ENCODE results near the gene MUC5AC. TPM values are rescaled to one million over a fixed set of nuclear protein-coding genes. Genes with fewer than 3 reads are reported as not detected.

The MUC5AC gene
- total and polyA plus RNA-seq, 5 experiments from 2014 or later = not detected

- Mint-ChIP-seq H3K4me3 (no peak overlapping the region), H3K27ac (no peak overlapping the region), H3K27me3 (peaks cover 3 to 30% (median 26%) of the 10 kb centered on the region in 5 donors), H3K9me3 (peaks cover 0 to 17% (median 2%) of the 10 kb centered on the region in 9 donors), H3K4me1 (peaks cover 0 to 4% (median 1%) of the 10 kb centered on the region in 4 donors), H3K36me3 (no peaks in the 10 kb centered on the region)
- POLR2A ChIA-PET = interaction anchor here (0.5 kb wide), 1 partner anchor 1011 kb away, joined by 4 read pairs; no protein-coding TSS in a partner anchor
- DNase-seq (no peak), ATAC-seq (no peak)
Measured at GRCh38 chr11:1126491-1126926, 31.2 kb upstream of the MUC5AC start.

DNA sequence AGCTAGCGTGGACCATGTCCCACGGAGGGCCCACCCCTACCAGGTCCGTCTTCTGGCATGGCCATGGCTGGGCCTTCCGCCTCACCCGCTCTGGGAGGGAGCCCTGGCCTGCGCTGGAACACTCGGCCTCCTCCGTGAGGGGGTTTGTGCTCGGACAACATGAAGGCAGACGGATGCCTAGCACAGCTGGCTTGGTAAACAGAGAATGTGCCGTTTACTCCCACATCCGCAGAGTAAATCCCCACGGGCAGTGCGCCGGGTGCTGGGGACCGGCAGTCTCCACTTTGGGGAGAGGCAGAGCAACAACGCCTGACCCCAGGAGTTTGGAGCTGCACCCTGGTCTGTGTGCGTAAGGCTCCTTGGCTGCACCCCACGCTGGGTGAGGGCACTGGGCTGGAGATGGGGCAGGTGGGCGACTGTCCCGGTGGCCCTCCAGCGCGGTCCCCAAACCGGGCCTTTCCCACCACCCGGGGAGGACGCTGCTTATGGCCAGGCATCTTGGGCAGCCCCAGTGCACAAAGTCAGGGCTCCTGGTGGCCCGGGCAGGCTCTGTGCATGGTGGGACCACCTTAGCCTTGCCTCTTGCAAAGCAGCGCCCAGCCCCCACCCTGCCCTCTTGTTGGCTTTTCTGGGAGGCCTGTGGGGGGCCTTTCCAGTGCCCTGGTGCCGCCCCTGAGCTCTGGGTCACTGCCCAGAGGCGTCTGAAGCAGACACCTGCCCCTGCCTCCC is 30.7 kb upstream of the MUC5AC start:
- POLR2A ChIA-PET = no interaction called here

DNA sequence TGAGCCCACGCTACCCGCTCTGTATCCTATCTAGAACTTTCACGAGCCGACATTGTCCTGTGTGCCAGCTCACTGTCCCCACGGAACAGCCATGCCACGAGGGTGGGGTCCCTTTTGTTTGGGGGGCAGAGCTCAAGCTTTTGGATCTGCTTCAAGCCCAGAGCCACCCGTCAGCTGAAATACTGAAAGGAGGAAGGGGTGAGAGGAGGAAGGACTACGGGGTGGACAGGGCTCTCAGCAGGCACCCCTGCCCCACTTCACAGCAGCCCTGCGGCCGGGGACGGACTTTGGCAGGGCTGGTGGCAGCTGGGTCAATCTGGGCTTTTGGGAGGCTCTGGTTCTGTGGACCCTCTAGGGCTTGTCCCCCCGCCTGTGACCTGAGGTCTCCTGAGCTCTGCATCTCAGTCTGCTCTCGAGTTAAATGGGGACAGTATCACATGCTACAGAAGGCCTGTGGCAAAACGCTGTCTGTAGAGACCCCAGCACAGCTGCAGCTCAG is 30.0 kb upstream of the MUC5AC start:
- Mint-ChIP-seq H3K27ac (no peak overlapping the region), H3K27me3 (peaks cover 7 to 34% (median 26%) of the 10 kb centered on the region in 5 donors), H3K4me1 (peaks cover 0 to 6% (median 1%) of the 10 kb centered on the region in 4 donors), H3K36me3 (peaks cover 0 to 1% (median 0%) of the 10 kb centered on the region in 3 donors), H3K9me3 (peaks cover 0 to 17% (median 4%) of the 10 kb centered on the region in 9 donors), H3K4me3 (no peak overlapping the region)
- ATAC-seq (no peak), DNase-seq (no peak)
- POLR2A ChIA-PET = interaction anchor here (0.5 to 0.7 kb wide), 2 partner anchors 620 to 987 kb away, joined by 3 to 5 read pairs; no protein-coding TSS in a partner anchor

More for the DNA sequence above, 30.7 kb upstream of the MUC5AC start:
- no peak overlapping the region for H3K4me3 Mint-ChIP-seq
- H3K27ac Mint-ChIP-seq = no peak overlapping the region
- H3K27me3 Mint-ChIP-seq = peaks cover 6 to 36% (median 28%) of the 10 kb centered on the region in 5 donors
- DNase-seq (peak in 1 of 10 donors; percentile 58), ATAC-seq (no peak)
- H3K9me3 Mint-ChIP-seq = peaks cover 0 to 17% (median 3%) of the 10 kb centered on the region in 9 donors
- peaks cover 0 to 6% (median 1%) of the 10 kb centered on the region in 4 donors for H3K4me1 Mint-ChIP-seq
- no peaks in the 10 kb centered on the region for H3K36me3 Mint-ChIP-seq

DNA sequence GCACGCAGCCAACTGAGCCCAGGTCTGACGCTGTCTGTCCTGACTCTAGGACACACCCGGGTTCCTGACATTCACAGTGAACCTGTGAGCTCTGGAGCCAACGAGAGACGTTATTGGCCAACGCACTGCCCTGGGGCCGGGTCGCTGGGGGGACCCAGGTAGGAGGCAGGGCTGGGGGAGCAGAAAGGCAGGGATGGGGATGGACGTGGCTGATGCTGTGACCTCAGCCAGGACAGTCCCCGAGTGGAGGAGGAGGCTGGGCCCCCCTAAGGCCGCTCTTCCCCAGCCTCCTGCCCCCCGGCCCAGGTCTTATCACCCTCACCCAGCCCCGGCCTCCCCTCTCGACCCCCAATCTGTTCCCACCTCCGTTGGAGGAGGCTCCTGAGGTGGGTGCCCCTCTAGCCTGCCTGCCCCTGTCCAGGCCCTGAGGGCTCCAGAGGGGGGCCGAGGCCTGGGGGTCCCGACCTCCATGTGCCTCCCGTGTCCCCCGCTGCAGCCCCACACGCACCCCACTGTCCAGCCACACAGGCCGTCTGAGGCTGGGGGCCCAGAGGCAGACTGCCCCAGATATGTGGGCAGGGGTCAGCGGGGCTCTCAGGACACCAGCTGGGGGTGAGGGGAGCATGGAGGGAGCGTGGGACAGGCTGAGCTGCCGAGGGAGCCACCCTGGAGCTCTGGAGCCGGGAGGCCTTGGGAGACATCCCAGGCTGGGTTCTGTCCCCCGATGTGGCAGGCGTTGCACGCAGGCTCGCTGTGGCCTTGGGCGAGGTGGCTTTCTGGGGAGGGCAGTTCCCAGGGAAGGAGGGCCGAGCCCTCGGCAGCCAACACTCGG is 29.2 kb upstream of the MUC5AC start:
- H3K9me3 Mint-ChIP-seq = peaks cover under 1 to 26% (median 11%) of the 10 kb centered on the region in 9 donors
- POLR2A ChIA-PET = interaction anchor here (0.7 kb wide), 1 partner anchor 620 kb away, joined by 3 read pairs; no protein-coding TSS in a partner anchor
- peaks cover 5 to 32% (median 22%) of the 10 kb centered on the region in 5 donors for H3K27me3 Mint-ChIP-seq
- H3K4me3 Mint-ChIP-seq = no peak overlapping the region
- peaks cover 0 to 6% (median 1%) of the 10 kb centered on the region in 4 donors for H3K4me1 Mint-ChIP-seq
- ATAC-seq = no peak
- no peak overlapping the region for H3K27ac Mint-ChIP-seq
- peaks cover 0 to 7% (median under 1%) of the 10 kb centered on the region in 3 donors for H3K36me3 Mint-ChIP-seq
- DNase-seq = peak in 1 of 10 donors; percentile 54

- ATAC-seq (no peak), DNase-seq (no peak)
- no peak overlapping the region for H3K4me3 Mint-ChIP-seq
- H3K36me3 Mint-ChIP-seq = peaks cover 0 to 13% (median 2%) of the 10 kb centered on the region in 3 donors
- H3K27ac Mint-ChIP-seq = no peak overlapping the region
- POLR2A ChIA-PET = no interaction called here
- H3K4me1 Mint-ChIP-seq = peaks cover 0 to 5% (median under 1%) of the 10 kb centered on the region in 4 donors
- H3K27me3 Mint-ChIP-seq = peaks cover 7 to 33% (median 23%) of the 10 kb centered on the region in 5 donors
- peaks cover 7 to 27% (median 17%) of the 10 kb centered on the region in 9 donors for H3K9me3 Mint-ChIP-seq
Measured at GRCh38 chr11:1129143-1129610, 28.6 kb upstream of the MUC5AC start.

- peaks cover 10 to 27% (median 22%) of the 10 kb centered on the region in 9 donors for H3K9me3 Mint-ChIP-seq
- POLR2A ChIA-PET = no interaction called here
Measured at GRCh38 chr11:1129611-1130160, 28.1 kb upstream of the MUC5AC start.

GRCh38 chr11:1130276-1131032 is 27.3 kb upstream of the MUC5AC start:
- no peak for DNase-seq
- Mint-ChIP-seq H3K4me3 (no peak overlapping the region), H3K4me1 (peaks cover 0 to 2% (median 0%) of the 10 kb centered on the region in 4 donors), H3K27ac (no peak overlapping the region), H3K27me3 (peaks cover 8 to 25% (median 19%) of the 10 kb centered on the region in 5 donors), H3K36me3 (peaks cover 2 to 25% (median 6%) of the 10 kb centered on the region in 3 donors), H3K9me3 (peaks cover 12 to 33% (median 27%) of the 10 kb centered on the region in 9 donors)
- POLR2A ChIA-PET = no interaction called here
- no peak for ATAC-seq

More at GRCh38 chr11:1129611-1130160, 28.1 kb upstream of the MUC5AC start:
- H3K36me3 Mint-ChIP-seq = peaks cover 2 to 19% (median 5%) of the 10 kb centered on the region in 3 donors
- DNase-seq (no peak), ATAC-seq (no peak)
- no peak overlapping the region for H3K27ac Mint-ChIP-seq
- H3K27me3 Mint-ChIP-seq = peaks cover 8 to 28% (median 21%) of the 10 kb centered on the region in 5 donors
- H3K4me1 Mint-ChIP-seq = peaks cover 0 to 2% (median 0%) of the 10 kb centered on the region in 4 donors
- H3K4me3 Mint-ChIP-seq = no peak overlapping the region

GRCh38 chr11:1131033-1131911 is 26.5 kb upstream of the MUC5AC start:
- DNase-seq = no peak
- H3K36me3 Mint-ChIP-seq = peaks cover 2 to 25% (median 6%) of the 10 kb centered on the region in 3 donors
- ATAC-seq = no peak
- H3K4me3 Mint-ChIP-seq = peak overlapping the region in 1 of 10 donors; percentile 51
- POLR2A ChIA-PET = no interaction called here
- no peak overlapping the region for H3K27ac Mint-ChIP-seq
- H3K27me3 Mint-ChIP-seq = peaks cover 8 to 25% (median 18%) of the 10 kb centered on the region in 5 donors
- H3K9me3 Mint-ChIP-seq = peaks cover 12 to 35% (median 27%) of the 10 kb centered on the region in 9 donors
- peaks cover 0 to 2% (median 0%) of the 10 kb centered on the region in 4 donors for H3K4me1 Mint-ChIP-seq

DNA sequence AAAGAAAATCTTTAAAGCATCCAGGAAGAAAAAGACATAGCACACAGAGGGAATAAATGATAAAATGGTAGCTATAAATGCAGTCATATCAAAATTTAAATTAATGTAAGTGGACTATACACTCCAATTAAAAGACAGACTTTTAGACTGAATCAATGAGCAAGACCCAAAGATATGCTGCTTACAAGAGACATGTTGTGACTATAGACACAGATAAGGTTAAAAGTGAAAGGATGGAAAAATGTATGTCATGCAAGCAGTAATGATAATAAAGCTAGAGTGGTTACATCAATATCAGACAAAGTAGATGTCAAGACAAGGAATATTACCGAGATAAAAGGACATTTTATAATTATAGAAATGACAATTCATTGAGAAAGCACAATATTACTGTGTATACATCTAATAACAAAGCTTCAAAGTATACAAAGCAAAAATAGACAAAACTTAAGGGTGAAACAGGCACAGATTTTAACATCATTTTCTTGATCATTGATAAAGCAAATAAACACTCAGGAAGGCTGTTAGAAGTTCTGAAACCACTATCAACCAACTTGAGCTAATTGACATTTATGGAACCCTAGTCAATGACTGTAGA is 22.8 kb upstream of the MUC5AC start:
- peaks cover 2 to 25% (median 6%) of the 10 kb centered on the region in 3 donors for H3K36me3 Mint-ChIP-seq
- no peak overlapping the region for H3K27ac Mint-ChIP-seq
- POLR2A ChIA-PET = no interaction called here
- ATAC-seq (no peak), DNase-seq (no peak)
- H3K27me3 Mint-ChIP-seq = peaks cover 13 to 40% (median 22%) of the 10 kb centered on the region in 5 donors
- no peak overlapping the region for H3K4me3 Mint-ChIP-seq
- peaks cover 12 to 37% (median 27%) of the 10 kb centered on the region in 9 donors for H3K9me3 Mint-ChIP-seq
- peaks cover 0 to 2% (median 0%) of the 10 kb centered on the region in 4 donors for H3K4me1 Mint-ChIP-seq

- Mint-ChIP-seq H3K4me1 (no peaks in the 10 kb centered on the region), H3K27me3 (peaks cover 10 to 28% (median 18%) of the 10 kb centered on the region in 5 donors), H3K27ac (no peak overlapping the region), H3K36me3 (peaks cover 2 to 37% (median 6%) of the 10 kb centered on the region in 3 donors), H3K9me3 (peaks cover 17 to 52% (median 43%) of the 10 kb centered on the region in 9 donors), H3K4me3 (no peak overlapping the region)
- POLR2A ChIA-PET = no interaction called here
- DNase-seq (no peak), ATAC-seq (no peak)
Measured at GRCh38 chr11:1138097-1138496, 19.7 kb upstream of the MUC5AC start.

Data from naive thymus-derived CD8-positive, alpha-beta T cell (primary cell).